Activated B cell treated with CpG ODN at 0.5 μM for 24 hours (primary cell): Measurements from ENCODE around the gene SPATS2L. TPM values are rescaled to one million over a fixed set of nuclear protein-coding genes. Genes with fewer than 3 reads are reported as not detected.

Experiments used
- ATAC-seq: fragments of 200-7000 bp; cut with Tn5 transposase; one replicate; pipeline ENCODE4 v1.10.0; 2021; ENCODE audit warnings: low read depth, mild to moderate bottlenecking, moderate library complexity
- CTCF ChIA-PET: fragments of 350-600 bp; sonication (Branson Sonifier 250); formaldehyde crosslinking; loops from one replicate; lab custom pipeline; 2021; ENCODE audit warnings: antibody characterized with exemption; lab: Charles Lee
- POLR2A ChIA-PET: fragments of 350-600 bp; sonication (Branson Sonifier 250); formaldehyde crosslinking; loops from one replicate; lab custom pipeline; 2021; ENCODE audit warnings: antibody characterized with exemption; lab: Charles Lee
- DNase-seq: peaks from one replicate; pipeline ENCODE4 v3.0.0; 2022
- H3K27ac Mint-ChIP-seq: one replicate; pipeline ENCODE4 v1.8.0; 2020; ENCODE audit warnings: mixed read lengths
- H3K27me3 Mint-ChIP-seq: one replicate; pipeline ENCODE4 v1.8.0; 2021; ENCODE audit warnings: mixed read lengths
- H3K36me3 Mint-ChIP-seq: one replicate; pipeline ENCODE4 v1.8.0; 2021; ENCODE audit warnings: low read depth, mixed read lengths
- H3K4me1 Mint-ChIP-seq: one replicate; pipeline ENCODE4 v1.8.0; 2021; ENCODE audit warnings: mixed read lengths
- H3K4me3 Mint-ChIP-seq: one replicate; pipeline ENCODE4 v1.8.0; 2020; ENCODE audit warnings: mild to moderate bottlenecking, mixed read lengths
- H3K9me3 Mint-ChIP-seq: one replicate; pipeline ENCODE4 v1.8.0; 2020; ENCODE audit warnings: mixed read lengths
- CTCF ChIP-seq: fragments of 200-600 bp; IDR thresholded peaks from one replicate; pipeline ENCODE4 v1.8.0; 2022; ENCODE audit warnings: antibody characterized with exemption, mild to moderate bottlenecking
- intact Hi-C: fragments of 100-400 bp; cut with micrococcal nuclease; formaldehyde crosslinking; loops from one replicate; pipeline ENCODE4 v1.15.1; 2024
- total RNA-seq: library from RNA; stranded (reverse); gene quantifications from 2 replicates; pipeline ENCODE4 v1.2.3, GENCODE V29; 2022

The SPATS2L gene
- total RNA-seq, 1 donor from 2014 or later, result 0.64 TPM

- POLR2A ChIA-PET, result no interaction called here
- Mint-ChIP-seq H3K27me3 (no peaks in the 10 kb centered on the region), H3K27ac (no peak overlapping the region), H3K4me3 (no peak overlapping the region), H3K9me3 (no peaks in the 10 kb centered on the region), H3K4me1 (peaks cover 10% of the 10 kb centered on the region), H3K36me3 (no peaks in the 10 kb centered on the region)
- TF ChIP-seq CTCF, result no peak
- CTCF ChIA-PET, result interaction anchor here (1.0 kb wide), 1 partner anchor 14 kb away, joined by 3 read pairs; no protein-coding TSS in a partner anchor
- intact Hi-C loops, result no loop called here
- DNase-seq (no peak), ATAC-seq (no peak)
Measured at GRCh38 chr2:200378652-200379290, 72.3 kb downstream of the SPATS2L start.

- DNase-seq, result no peak
- H3K36me3 Mint-ChIP-seq, result no peaks in the 10 kb centered on the region
- H3K4me3 Mint-ChIP-seq, result no peak overlapping the region
- H3K27ac Mint-ChIP-seq, result no peak overlapping the region
- ChIA-PET POLR2A (no interaction called here), CTCF (interaction anchor here (1.0 kb wide), 1 partner anchor 13 kb away, joined by 3 read pairs; no protein-coding TSS in a partner anchor)
- H3K27me3 Mint-ChIP-seq, result no peaks in the 10 kb centered on the region
- H3K4me1 Mint-ChIP-seq, result peaks cover 3% of the 10 kb centered on the region
- intact Hi-C loops, result no loop called here
- TF ChIP-seq CTCF, result no peak
- no peak for ATAC-seq
- no peaks in the 10 kb centered on the region for H3K9me3 Mint-ChIP-seq
Measured at GRCh38 chr2:200379481-200380090, 73.1 kb downstream of the SPATS2L start.

- Mint-ChIP-seq H3K36me3 (no peaks in the 10 kb centered on the region), H3K27ac (no peak overlapping the region), H3K9me3 (no peaks in the 10 kb centered on the region), H3K27me3 (no peaks in the 10 kb centered on the region), H3K4me1 (peaks cover 3% of the 10 kb centered on the region), H3K4me3 (no peak overlapping the region)
- POLR2A ChIA-PET, result interaction anchor here (0.5 kb wide), 1 partner anchor 454 kb away, joined by 4 read pairs; no protein-coding TSS in a partner anchor
- intact Hi-C loops, result no loop called here
- TF ChIP-seq CTCF, result no peak
- no peak for ATAC-seq
- CTCF ChIA-PET, result no interaction called here
- DNase-seq, result no peak
Measured at GRCh38 chr2:200380091-200380561, 73.6 kb downstream of the SPATS2L start.

- Mint-ChIP-seq H3K27me3 (no peaks in the 10 kb centered on the region), H3K36me3 (no peaks in the 10 kb centered on the region), H3K4me1 (peaks cover 3% of the 10 kb centered on the region), H3K27ac (no peak overlapping the region), H3K4me3 (no peak overlapping the region), H3K9me3 (no peaks in the 10 kb centered on the region)
- ChIA-PET POLR2A (no interaction called here), CTCF (no interaction called here)
- DNase-seq (no peak), ATAC-seq (no peak)
- no peak for TF ChIP-seq CTCF
- intact Hi-C loops, result no loop called here
Measured at GRCh38 chr2:200380833-200381542, 74.5 kb downstream of the SPATS2L start.

- intact Hi-C loops, result no loop called here
- POLR2A ChIA-PET, result no interaction called here
- no peak for TF ChIP-seq CTCF
- H3K27me3 Mint-ChIP-seq, result no peaks in the 10 kb centered on the region
- H3K27ac Mint-ChIP-seq, result no peak overlapping the region
- H3K4me1 Mint-ChIP-seq, result peaks cover 3% of the 10 kb centered on the region
- ATAC-seq, result no peak
- H3K36me3 Mint-ChIP-seq, result no peaks in the 10 kb centered on the region
- CTCF ChIA-PET, result no interaction called here
- DNase-seq, result no peak
- H3K4me3 Mint-ChIP-seq, result no peak overlapping the region
- no peaks in the 10 kb centered on the region for H3K9me3 Mint-ChIP-seq
Measured at GRCh38 chr2:200382874-200383273, 76.4 kb downstream of the SPATS2L start.
